Stomach (tissue), 9 donors: Measurements from ENCODE around the gene GPD2. TPM values are rescaled to one million over a fixed set of nuclear protein-coding genes. Genes with fewer than 3 reads are reported as not detected.

ENCODE experiments used
- DNase-seq, 2 donors: peaks; one replicate each; pipeline versions ENCODE4 v3.0.0 to v3.0.0-alpha.2; 2013 to 2019
- H3K27ac ChIP-seq, 5 donors: fragments of 200-600 bp in 4 of 5; sonication (generic) in 4 of 5; one replicate each; pipeline ENCODE4 v1.5.1; 2013 to 2019; ENCODE audit warnings: mild to moderate bottlenecking in 1 of 5, moderate library complexity in 1 of 5
- H3K27me3 ChIP-seq, 3 donors: fragments of 200-600 bp; sonication (generic); one replicate each; pipeline ENCODE4 v1.5.1; 2017 to 2019; ENCODE audit warnings: mixed run types in 1 of 3
- H3K36me3 ChIP-seq, 4 donors: fragments of 200-600 bp; sonication (generic); 1 replicate in 3 of 4; 2 replicates in 1 of 4; pipeline ENCODE4 v1.5.1; 2016 to 2019
- H3K4me1 ChIP-seq, 4 donors: fragments of 200-600 bp; sonication (generic); one replicate each; pipeline ENCODE4 v1.5.1; 2016 to 2019
- H3K4me3 ChIP-seq, 4 donors: fragments of 200-600 bp; sonication (generic) in 3 of 4; one replicate each; pipeline ENCODE4 v1.5.1; 2016 to 2019; ENCODE audit warnings: mild to moderate bottlenecking in 1 of 4
- H3K9me3 ChIP-seq, 4 donors: fragments of 200-600 bp; sonication (generic); one replicate each; pipeline ENCODE4 v1.5.1; 2016 to 2019
- EP300 ChIP-seq: sonication (generic); formaldehyde crosslinking; IDR thresholded peaks from one replicate; pipeline ENCODE4 v1.6.1; 2017; ENCODE audit warnings: antibody characterized with exemption
- POLR2A ChIP-seq, 4 donors: fragments of 450-650 bp; IDR thresholded peaks; one replicate each; pipeline ENCODE4 v1.6.1; 2016; ENCODE audit warnings: antibody characterized with exemption in 4 of 4, control low read depth in 2 of 4, mild to moderate bottlenecking in 1 of 4, moderate library complexity in 1 of 4
- POLR2AphosphoS5 ChIP-seq, 3 donors: sonication (generic); formaldehyde crosslinking; IDR thresholded peaks; one replicate each; pipeline ENCODE4 v1.6.1; 2016; ENCODE audit warnings: antibody characterized with exemption in 3 of 3
- WGBS, 5 donors: extraction: QIAGEN DNeasy Blood & Tissue Kit in 3 of 5; methylation state at CpG; one replicate each; pipeline versions ENCODE4 v1.1.5 to v1.1.7; 2013 to 2018; 5-methylcytosine and 5-hydroxymethylcytosine counted together
- intact Hi-C: fragments of 100-400 bp; cut with DNase I; formaldehyde crosslinking; loops from one replicate; pipeline ENCODE4 v1.15.1; 2023; ENCODE audit warnings: low total_unique reads
- polyA plus RNA-seq, 3 donors: library from polyadenylated mRNA; stranded (reverse); fragments of 200-250 nt; gene quantifications; one replicate each; pipeline ENCODE4 v1.2.3, GENCODE V29; 2013
- total RNA-seq, 5 donors: library from RNA; depleted of rRNA; stranded (reverse); fragments of >200 nt; gene quantifications; one replicate each; pipeline versions ENCODE4 v1.1.0 to v1.2.3, GENCODE V29; 2014 to 2016
- TF ChIP-seq, protein P1 (sequence below), 7 experiments: fragments of 450-650 bp in 4 of 7; fragments of 200-600 bp in 3 of 7; sonication (generic) in 3 of 7; IDR thresholded peaks; one replicate each; pipeline ENCODE4 v1.5.1; 2016 to 2019; ENCODE audit warnings: antibody characterized with exemption in 7 of 7, control low read depth in 2 of 7, mild to moderate bottlenecking in 1 of 7
- donor health status: healthy with polysubstance abuse.
- donor health status: Bipolar disorder and iron deficiency.
- donor health status: healthy.

The GPD2 gene
- total and polyA plus RNA-seq, 8 donors = 6.2 to 254 (median 11.5) TPM

DNA sequence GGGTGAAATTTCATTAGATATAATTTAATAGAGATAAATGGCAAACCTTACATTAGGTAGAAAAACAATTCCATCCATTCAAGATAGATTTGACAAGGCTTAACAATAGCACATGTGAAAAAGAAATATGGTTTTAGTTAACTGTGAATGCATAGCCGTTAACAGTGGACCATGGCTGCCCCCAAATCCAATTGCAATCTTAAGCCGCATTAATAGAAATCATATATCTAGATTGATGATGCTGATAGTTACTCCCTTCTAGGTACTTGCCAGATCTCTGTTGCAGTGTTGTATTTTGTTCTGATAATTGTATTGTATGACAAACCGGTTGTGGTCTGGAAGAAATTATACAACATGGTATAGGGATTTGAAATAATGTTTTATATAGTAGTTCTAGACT lies 139.8 kb downstream of the GPD2 start:
- intact Hi-C loops = no loop called here
- no peak for DNase-seq
- no peaks in the 10 kb centered on the region for H3K4me1 ChIP-seq
- TF ChIP-seq POLR2AphosphoS5 (IDR thresholded peaks at IDR 0.05) (no peak), EP300 (no peak), POLR2A (IDR thresholded peaks at IDR 0.05) (no peak)
- TF ChIP-seq, protein P1, sequence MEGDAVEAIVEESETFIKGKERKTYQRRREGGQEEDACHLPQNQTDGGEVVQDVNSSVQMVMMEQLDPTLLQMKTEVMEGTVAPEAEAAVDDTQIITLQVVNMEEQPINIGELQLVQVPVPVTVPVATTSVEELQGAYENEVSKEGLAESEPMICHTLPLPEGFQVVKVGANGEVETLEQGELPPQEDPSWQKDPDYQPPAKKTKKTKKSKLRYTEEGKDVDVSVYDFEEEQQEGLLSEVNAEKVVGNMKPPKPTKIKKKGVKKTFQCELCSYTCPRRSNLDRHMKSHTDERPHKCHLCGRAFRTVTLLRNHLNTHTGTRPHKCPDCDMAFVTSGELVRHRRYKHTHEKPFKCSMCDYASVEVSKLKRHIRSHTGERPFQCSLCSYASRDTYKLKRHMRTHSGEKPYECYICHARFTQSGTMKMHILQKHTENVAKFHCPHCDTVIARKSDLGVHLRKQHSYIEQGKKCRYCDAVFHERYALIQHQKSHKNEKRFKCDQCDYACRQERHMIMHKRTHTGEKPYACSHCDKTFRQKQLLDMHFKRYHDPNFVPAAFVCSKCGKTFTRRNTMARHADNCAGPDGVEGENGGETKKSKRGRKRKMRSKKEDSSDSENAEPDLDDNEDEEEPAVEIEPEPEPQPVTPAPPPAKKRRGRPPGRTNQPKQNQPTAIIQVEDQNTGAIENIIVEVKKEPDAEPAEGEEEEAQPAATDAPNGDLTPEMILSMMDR (IDR thresholded peaks at IDR 0.05) = no peak
- WGBS, 5 donors = 63 to 92% (median 64%) methylated on average over 3 of the region's 3 CpGs
- no peaks in the 10 kb centered on the region for H3K27me3 ChIP-seq
- H3K9me3 ChIP-seq = no peaks in the 10 kb centered on the region
- H3K27ac ChIP-seq = no peak overlapping the region
- peaks cover 0 to 54% (median 40%) of the 10 kb centered on the region in 4 donors for H3K36me3 ChIP-seq
- no peak overlapping the region for H3K4me3 ChIP-seq

DNA sequence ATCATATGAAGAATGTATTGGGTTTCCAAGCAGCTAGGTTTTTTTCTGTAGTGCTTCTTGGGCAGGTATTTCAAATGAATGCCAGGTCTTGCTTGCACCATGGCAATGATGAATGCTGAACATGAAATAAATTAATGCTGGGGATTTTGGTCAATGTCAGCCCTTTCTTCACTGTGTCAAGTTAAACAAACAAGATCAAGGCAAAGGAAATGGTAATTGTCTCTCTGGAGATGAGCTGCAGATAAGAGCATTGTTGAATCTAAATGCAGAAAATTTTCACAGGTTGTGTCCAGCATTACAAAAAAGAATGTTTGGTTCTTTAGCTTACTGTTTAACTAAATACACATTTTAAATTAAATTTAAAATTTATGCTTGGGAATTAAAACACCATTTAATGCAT lies 144.3 kb downstream of the GPD2 start:
- H3K4me1 ChIP-seq = no peaks in the 10 kb centered on the region
- H3K4me3 ChIP-seq = no peak overlapping the region
- H3K27ac ChIP-seq = no peak overlapping the region
- intact Hi-C loops = no loop called here
- peaks cover 0 to 54% (median 30%) of the 10 kb centered on the region in 4 donors for H3K36me3 ChIP-seq
- peak in 1 of 2 donors; percentile 6 for DNase-seq
- no peaks in the 10 kb centered on the region for H3K9me3 ChIP-seq
- no peak for TF ChIP-seq POLR2AphosphoS5 (IDR thresholded peaks at IDR 0.05)
- TF ChIP-seq POLR2A (IDR thresholded peaks at IDR 0.05) = no peak
- TF ChIP-seq, protein P1 (IDR thresholded peaks at IDR 0.05) = no peak
- no peak for TF ChIP-seq EP300
- H3K27me3 ChIP-seq = no peaks in the 10 kb centered on the region

DNA sequence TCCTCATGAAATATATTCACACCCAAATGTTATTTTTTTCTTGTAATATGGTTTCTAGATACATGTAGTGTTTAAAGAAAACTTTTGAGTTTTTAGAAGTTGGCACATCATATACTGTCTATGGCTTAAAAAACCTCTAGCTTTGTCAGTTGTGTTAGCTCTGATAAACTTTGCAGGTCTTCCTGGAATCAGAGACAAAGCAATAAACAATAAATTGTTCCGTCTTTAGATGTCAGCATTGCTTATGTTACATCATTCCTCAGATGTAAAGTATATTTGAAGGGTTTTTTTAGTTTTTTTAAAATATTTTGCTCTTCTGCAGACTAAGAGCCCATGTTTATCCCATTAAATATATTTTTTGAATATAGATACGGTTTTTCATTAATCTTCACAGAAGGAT lies 145.1 kb downstream of the GPD2 start:
- 89 to 95% (median 92%) methylated on average over 2 of the region's 2 CpGs for WGBS, 5 donors
- TF ChIP-seq POLR2A (IDR thresholded peaks at IDR 0.05) = no peak
- no peak for TF ChIP-seq EP300
- no peak for TF ChIP-seq POLR2AphosphoS5 (IDR thresholded peaks at IDR 0.05)
- TF ChIP-seq, protein P1 (IDR thresholded peaks at IDR 0.05) = no peak
- DNase-seq = no peak
- intact Hi-C loops = no loop called here
- Histone ChIP-seq H3K9me3 (no peaks in the 10 kb centered on the region), H3K4me3 (no peak overlapping the region), H3K36me3 (peaks cover 0 to 53% (median 29%) of the 10 kb centered on the region in 4 donors), H3K27me3 (no peaks in the 10 kb centered on the region), H3K4me1 (no peaks in the 10 kb centered on the region), H3K27ac (no peak overlapping the region)

DNA sequence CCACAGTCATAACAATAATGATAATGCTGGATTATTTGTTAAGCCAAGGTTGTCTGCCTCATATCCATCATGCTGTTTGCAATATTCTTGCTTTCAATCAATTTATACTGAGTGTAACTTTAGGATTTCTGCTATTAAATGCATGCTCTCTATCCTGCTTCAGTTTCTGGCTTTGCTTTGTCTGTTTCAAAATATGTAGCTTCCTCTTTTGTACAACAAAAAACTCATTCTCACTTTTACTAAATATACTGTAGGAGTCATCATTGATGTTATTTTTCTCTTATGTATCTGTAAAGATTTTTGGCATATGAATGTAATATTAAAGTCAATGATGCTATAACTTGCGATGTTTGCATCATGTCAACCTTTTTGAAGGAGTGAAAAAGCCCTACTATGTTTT lies 149.3 kb downstream of the GPD2 start:
- DNase-seq = no peak
- peaks cover 0 to 24% (median 15%) of the 10 kb centered on the region in 4 donors for H3K36me3 ChIP-seq
- no peak overlapping the region for H3K4me3 ChIP-seq
- H3K27me3 ChIP-seq = no peaks in the 10 kb centered on the region
- no peaks in the 10 kb centered on the region for H3K9me3 ChIP-seq
- TF ChIP-seq, protein P1 (IDR thresholded peaks at IDR 0.05) = no peak
- TF ChIP-seq EP300 = no peak
- TF ChIP-seq POLR2A (IDR thresholded peaks at IDR 0.05) = no peak
- TF ChIP-seq POLR2AphosphoS5 (IDR thresholded peaks at IDR 0.05) = no peak
- no peak overlapping the region for H3K27ac ChIP-seq
- WGBS, 5 donors = 97 to 100% (median 98%) methylated on average over 1 of the region's 1 CpG
- intact Hi-C loops = no loop called here
- peaks cover 0 to 8% (median 4%) of the 10 kb centered on the region in 4 donors for H3K4me1 ChIP-seq
